ENCODE measurements around the gene IFNL3.

GRCh38 chr19:39282021-39282420 lies 37.2 kb upstream of the IFNL3 start:
- TF ChIP-seq CTCF (conservative IDR thresholded peaks at IDR 0.05; ENCODE audit: low read depth, low read length) (no peak), EZH2 (IDR thresholded peaks at IDR 0.05; ENCODE audit: borderline replicate concordance, low read depth, low read length, poor library complexity, severe bottlenecking) (no peak)
